NCI-H1092 treated with DMSO at 0.1 percent for 48 hours (cell line): ENCODE data around the gene NAV2.
"Not testable (repeated sequence)": the region's sequence is repeated elsewhere in the genome, so short reads cannot be mapped to it uniquely, and the experiment has no call there.

ENCODE experiments used
- DNase-seq: peaks from one replicate; lab custom pipeline; 2025; lab: John Stamatoyannopoulos, UW

NAV2 gene

DNA sequence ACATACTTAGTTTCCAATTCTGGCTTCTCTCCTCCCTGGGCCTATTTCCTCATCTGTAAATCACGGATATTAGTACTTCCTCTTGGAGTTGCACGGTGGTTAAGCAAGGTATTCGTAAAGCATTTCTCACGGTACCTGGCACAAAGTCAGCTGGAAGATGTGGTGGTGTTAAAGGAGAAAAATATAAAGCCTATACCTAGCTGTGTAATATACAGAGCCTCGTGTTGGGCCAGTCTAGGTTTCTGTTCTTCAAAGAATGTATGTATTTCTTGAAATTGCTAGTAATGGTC is 400.5 kb downstream of the NAV2 start:
- no peak for DNase-seq

- no peak for DNase-seq
These were observed 402.0 kb downstream of the NAV2 start for GRCh38 chr11:20114588-20114987.

GRCh38 chr11:20116825-20117224 is 404.2 kb downstream of the NAV2 start:
- DNase-seq = no peak

GRCh38 chr11:20117291-20117690 is 404.7 kb downstream of the NAV2 start:
- DNase-seq = no peak

- DNase-seq = no peak
These were observed 405.6 kb downstream of the NAV2 start for GRCh38 chr11:20118209-20118608.

GRCh38 chr11:20119315-20119714 is 406.7 kb downstream of the NAV2 start:
- DNase-seq = no peak

- no peak for DNase-seq
These were observed 407.7 kb downstream of the NAV2 start for GRCh38 chr11:20120134-20120925.

DNA sequence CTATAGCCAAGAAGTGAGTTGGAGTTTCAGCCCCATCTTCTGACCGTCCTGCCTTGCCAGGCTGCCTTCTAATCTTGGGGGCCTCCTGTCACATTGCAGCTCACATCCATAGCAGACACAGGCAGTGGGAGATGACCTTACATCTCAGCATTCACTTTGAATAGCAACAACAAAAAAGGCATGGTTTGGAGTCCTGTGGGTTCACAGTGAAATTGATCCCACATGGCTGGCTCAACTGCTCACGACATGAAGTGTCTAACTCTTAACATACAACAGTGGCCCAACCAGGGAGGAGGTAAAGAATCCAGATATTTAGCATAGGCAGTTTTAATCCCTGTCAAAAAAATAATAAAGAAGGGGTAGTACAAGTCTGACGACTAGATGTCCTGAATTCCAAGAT is 409.5 kb downstream of the NAV2 start:
- no peak for DNase-seq

DNA sequence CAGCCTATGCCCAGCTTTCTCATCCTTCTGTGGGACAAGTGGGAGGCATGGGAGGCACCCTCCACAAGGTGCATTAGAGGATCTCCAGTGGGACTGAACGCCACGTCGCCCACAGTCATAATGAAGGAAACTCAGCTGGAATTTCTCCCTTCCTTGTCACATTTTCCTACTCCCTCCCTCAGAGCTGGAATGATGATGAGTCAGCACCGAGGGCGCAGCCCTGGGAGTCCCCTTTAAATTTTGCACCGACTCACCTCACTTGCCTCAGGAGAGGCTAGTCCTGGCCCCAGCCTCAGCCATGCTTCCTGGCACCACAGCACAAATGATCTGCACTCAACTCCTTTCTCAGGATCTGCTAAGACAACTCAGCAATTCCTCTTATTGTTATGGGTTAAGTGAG is 413.3 kb downstream of the NAV2 start:
- no peak for DNase-seq

- DNase-seq = no peak
These were observed 414.1 kb downstream of the NAV2 start for GRCh38 chr11:20126724-20127123.

- DNase-seq = peak; percentile 62
These were observed 415.3 kb downstream of the NAV2 start for GRCh38 chr11:20127671-20128527.

GRCh38 chr11:20128528-20128825 is 415.8 kb downstream of the NAV2 start:
- DNase-seq = not testable (repeated sequence)

DNA sequence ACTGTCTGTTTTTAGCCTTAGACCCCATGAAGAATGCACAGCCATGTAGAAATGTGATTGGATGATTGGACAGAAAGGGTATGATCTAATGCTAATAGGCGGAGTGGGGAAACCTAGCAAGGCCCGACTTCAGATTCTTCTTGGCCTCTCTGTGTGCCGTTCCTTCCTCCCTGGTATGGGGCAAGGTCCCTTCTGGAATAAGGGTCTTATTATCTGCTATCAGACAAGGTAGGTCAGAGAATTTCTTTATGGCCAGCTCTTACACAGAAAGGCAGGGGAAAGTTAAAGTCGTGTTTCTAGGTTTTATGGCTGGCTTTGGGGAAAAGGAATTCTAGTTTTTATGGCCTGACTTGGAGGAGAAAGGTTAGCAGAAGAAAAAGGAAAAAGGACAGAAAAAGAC is 417.0 kb downstream of the NAV2 start:
- DNase-seq = no peak

GRCh38 chr11:20131788-20132666 is 419.4 kb downstream of the NAV2 start:
- peak; percentile 22 for DNase-seq

DNA sequence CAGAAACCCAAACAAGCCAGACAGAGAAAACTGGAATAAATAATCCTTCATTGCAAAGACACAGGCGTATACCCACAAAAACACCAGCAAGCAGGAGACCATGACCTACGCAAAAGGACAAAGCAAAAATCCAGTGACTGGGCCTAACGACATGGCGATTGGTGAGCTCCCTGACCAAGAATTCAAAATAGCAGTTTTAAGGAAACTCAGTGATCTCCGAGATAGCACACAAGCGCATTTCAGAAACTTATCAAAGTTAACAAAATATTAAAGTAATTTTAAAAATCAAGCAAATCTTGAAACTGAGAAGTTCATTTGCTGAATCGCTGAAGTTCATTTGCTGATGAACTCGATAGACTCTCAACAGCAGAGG is 420.0 kb downstream of the NAV2 start:
- no peak for DNase-seq

- no peak for DNase-seq
These were observed 422.5 kb downstream of the NAV2 start for GRCh38 chr11:20134991-20135736.

GRCh38 chr11:20137637-20138036 is 425.0 kb downstream of the NAV2 start:
- no peak for DNase-seq

DNA sequence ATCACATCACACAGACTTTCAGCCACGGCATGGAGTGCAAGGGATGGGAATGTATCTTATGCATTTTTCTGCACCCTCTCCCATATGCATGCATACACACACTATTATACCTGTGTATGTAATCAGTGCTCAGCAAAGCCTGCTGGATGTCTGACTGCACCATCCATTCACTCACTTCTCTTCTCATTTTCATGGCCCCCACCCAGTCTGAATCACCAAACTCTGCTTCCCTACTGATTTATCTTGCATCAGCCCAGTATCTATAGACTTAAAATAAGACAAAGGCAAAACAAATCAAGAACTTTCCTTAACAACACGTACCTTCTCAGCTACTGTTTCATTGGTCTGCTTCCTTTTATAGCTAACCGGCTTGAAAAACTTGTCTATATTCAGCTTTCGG is 426.1 kb downstream of the NAV2 start:
- DNase-seq = no peak

- no peak for DNase-seq
These were observed 441.7 kb downstream of the NAV2 start for GRCh38 chr11:20154381-20154780.

DNA sequence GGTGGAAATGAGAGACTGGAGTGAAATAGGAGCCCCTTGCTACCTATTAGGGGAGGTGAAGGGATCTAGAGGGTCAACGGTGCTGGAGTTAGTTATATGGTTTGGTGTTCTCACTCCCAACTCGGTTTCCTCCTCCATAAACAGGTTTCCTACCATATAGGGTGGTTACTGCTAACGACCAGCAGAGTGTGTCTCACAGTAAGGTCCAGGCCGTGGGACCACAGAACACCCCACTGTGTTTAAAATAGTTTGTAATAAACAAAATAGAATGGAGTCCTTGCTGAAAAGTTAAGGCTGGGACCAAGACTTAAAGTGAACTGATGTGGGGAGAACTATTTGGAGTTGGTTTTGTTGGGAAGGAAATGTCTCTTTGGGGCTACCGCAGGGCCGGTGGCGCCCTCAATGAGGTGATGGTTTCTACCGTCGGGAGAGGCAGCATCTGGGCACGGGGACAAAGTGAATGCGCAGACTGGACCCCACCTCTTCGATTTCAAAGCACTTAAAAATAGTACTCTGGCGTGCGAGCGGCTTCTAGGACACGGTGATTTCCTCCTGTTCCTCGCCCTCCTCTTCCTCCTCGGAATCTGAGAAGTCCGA is 443.1 kb downstream of the NAV2 start:
- DNase-seq = peak; percentile 45

DNA sequence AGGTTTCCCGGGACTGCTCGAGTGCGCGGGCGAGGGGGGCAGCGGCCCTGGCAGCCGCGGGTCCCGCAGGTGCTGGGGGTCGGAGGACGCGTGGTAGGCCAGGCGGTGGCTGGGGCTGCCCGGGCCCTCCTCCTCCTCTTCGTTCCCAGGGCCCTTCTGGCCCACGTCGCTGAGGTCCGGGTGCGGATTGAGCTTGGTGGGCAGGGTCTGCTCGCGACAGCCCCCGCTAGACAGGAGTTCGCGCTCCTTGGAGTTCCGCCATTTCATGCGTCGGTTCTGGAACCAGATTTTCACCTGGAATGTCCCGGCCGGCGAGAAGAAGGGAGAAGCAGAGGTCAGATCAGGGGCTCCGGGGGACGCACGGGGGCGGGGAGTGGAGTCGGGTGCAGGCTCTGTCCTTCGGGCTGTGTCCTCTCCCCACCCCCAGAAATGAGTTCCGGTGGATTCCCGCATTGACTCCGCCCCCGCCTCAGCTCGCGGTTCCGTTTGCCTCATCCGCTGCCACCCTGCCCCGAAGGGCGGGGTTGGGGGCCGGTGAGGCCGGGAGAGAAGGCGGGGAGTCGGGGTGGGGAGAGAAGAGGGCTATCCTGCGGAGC is 443.7 kb downstream of the NAV2 start:
- peak; percentile 54 for DNase-seq
